DMS53 treated with DMSO at 0.1 percent for 48 hours (cell line): ENCODE results near the gene MAS1.
"Not testable (repeated sequence)": the region's sequence is repeated elsewhere in the genome, so short reads cannot be mapped to it uniquely, and the experiment has no call there.

ENCODE experiments used
- DNase-seq: peaks from one replicate; lab custom pipeline; 2025; ENCODE audit not compliant: unreplicated experiment; lab: John Stamatoyannopoulos, UW

Gene MAS1

DNA sequence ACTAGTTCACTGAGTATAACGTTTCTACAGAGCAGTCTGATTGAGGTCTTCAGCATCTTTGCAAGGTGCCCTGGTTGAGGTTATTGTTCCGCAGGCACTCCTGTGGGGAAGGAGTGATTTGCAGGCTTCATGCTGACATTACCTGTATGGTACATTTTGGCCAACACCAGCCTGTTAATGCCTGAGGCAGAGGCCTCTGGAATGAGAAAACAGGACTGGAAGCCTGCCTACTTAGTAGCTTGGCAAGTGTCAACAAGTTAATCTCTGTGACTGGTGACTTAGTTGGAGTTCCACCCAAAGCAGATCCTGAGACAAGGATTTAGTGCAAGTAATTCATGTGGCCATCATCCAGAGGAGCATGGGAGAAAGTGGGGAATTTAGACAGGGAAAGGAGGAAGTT lies 24.6 kb downstream of the MAS1 start:
- no peak for DNase-seq

DNA sequence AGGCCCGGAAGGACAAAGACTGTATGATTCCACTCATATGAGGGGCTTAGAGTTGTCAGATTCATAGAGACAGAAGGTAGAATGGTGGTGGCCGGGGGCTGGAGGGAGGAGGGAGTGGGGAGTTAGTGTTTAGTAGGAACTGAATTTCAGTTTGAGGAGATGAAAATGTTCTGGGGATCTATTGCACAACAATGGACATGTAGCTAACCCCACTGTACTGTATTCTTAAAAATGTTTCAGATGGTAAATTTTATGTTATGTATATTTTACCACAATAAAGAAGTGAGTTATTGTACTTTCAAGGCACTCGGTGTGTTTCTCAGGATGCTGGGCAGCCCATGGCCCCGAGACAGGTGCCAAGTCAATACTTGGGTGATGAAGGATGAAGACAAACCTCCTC lies 25.4 kb downstream of the MAS1 start:
- DNase-seq = no peak

DNA sequence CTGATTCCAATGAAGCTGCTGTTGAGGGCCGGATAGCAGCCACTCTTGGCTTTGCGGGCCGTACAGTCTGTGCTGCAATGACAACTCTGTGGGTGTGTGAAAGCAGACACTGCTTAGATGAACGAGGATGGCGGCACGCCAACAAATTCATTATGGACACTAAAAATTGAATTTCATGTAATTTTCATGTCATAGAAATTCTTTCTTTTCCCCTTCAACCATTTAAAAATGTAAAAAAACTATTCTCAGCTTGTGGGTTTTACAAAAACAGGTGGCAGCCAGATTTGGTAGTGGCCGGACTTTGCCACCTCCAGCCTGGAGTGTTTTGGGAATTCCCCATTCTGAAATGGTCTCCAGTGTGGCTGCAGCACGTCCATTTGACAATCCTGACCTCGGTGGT lies 26.0 kb downstream of the MAS1 start:
- no peak for DNase-seq

DNA sequence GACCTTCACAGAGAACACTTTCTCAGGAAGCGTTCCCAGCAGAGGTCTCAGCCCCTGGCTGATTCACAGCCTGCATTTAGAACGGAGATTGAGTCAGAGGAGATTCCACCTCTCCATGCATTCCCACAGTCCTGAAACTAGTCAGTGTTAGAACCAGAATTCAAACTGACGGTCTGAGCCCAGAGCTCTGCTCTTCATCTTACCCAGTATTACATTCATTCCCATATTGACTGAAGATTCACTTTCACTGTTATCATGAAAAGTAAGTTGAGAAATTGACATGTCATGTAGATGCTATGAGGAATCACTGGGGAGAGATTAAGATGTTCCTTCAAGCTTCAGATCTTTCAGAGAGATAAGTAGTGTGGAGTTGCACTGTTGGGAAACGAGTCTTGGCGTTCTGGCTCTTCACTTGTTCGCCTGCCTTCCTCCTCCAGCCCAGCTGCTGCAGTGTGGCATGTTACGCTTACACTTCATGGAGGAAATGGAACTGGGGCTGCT lies 28.3 kb downstream of the MAS1 start:
- no peak for DNase-seq

DNA sequence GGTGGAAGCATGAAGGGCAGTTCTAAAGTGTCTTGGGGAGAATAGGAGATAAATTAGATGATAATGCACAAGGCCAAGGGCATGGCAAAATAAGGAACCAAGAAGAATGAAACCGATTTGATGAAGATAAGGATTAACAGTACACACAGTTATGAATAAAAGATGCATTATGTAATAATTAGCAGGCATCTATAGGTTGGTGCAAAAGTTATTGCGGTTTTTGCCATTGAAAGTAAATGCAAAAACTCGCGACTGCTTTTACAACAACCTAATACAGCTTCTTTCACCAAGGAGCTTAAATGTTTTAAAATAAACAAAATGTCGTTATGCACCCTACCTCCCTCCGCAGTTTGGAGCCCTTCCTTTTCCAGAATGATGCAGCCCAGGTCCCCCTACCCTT lies 29.0 kb downstream of the MAS1 start:
- DNase-seq = no peak

DNA sequence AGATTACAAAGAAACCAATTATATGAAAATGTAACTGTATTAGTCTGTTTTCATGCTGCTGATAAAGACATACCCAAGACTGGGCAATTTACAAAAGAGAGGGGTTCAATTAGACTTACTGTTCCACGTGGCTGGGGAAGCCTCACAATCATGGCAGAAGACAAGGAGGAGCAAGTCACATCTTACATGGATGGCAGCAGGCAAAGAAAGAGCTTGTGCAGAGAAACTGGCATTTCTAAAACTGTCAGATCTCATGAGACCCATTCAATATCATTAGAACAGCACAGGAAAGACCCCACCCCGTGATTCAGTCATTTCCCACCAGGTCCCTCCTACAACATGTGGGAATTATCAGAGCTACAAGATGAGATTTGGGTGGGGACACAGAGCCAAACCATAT lies 33.4 kb downstream of the MAS1 start:
- DNase-seq = not testable (repeated sequence)

DNA sequence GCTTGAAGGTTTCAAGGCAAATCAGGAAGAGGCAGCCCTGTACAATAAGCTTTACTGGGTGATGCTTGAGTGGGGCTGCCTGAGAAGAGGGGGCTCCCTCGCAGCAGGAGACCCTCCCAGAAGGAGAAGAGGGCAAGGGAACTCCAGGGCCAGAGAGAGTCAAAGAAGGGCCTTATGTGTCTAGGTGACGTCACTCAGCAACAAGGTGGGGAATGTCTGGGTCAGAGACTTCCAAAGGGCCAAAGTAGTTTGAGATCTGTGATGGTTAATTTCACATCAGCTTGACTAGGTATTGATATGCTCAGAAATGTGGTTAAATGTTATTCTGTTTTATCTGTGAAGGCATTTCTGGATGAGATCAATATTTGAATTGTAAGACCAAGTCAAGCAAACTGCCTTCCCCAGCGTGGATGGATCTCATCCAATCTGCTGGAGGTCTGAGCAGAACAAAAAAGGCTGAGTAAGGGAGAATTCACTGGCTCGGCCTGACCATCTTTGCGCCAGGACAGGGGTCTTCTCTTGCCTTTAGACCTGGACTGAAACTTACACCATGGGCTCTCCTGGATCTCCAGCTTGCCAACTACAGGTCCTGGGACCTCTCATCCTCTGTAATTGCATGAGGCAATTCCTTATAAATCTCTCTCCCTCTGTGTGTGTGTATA lies 35.9 kb downstream of the MAS1 start:
- no peak for DNase-seq

DNA sequence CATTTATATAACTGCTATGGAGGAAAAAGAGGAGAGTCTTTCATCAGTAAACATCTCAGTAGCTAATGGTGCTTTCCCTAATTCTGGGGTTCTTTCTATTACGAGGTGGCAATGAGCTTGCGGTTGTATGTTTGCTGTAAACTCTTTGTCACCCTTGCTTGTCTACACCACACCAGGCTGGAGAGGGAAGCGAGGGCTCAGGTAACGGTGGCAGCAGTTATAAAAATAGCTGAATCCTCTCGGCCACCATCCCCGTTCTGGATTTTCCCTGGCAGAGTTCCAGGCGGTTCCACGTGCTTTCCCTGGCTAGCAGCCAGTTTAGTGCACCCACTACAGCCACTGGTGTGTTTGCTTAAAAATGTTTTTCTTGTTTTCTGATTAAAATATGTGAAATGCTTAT lies 39.0 kb downstream of the MAS1 start:
- DNase-seq = peak; percentile 18

DNA sequence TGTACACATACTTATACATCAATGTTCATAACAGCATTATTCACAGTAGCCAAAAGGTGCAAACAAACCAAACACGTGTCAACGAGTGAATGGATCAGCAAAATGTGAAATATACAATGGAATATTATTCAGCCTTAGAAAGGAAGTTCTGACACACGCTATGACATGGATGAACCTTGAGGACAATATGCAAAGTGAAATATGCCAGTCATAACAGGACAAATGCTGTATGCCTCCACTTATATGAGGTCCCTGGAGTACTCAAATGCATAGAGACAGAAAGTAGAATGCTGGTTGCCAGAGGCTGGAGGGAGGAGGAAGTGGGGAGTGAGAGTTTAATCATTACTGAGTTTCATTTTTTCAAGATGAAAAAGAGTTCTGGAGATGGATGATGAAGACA lies 40.3 kb downstream of the MAS1 start:
- DNase-seq = no peak

DNA sequence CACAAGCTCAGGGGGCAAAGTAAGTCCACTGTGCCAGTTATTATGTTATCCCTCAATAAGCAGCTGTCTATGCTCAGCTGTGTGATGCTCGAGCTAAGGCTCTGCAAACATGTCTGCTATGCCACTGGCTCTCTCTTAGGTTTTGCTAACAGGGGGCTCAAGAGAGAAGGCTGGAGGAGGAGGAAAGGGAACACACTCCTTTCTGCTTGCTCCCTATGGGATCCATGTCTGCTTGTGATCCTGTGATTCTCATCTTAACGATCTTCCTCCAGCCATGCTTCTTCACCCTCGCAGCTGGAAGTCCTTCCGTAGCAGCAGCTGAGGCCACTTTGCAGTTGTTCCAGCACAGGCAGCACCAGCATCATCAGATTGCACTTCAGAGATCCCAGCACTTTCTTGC lies 41.1 kb downstream of the MAS1 start:
- DNase-seq = no peak

DNA sequence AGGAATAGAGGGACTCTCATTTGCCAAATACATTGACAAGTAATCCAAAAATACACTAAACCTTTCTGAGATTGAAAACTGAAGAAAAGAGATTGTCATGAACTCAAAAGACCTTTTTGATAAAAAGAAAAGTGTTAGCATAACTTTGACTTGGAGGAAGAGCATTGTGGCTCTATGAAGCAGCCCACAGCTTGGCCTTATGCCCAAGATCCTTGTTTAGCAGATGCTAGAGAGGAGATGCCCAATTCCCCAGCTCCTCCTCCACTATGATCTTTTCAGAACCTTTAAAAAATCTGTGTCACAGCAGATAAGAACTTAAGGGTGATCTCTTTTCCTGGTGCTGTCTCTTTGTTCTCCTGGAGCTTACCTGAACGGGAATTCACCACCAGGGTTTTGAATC lies 42.3 kb downstream of the MAS1 start:
- DNase-seq = no peak

DNA sequence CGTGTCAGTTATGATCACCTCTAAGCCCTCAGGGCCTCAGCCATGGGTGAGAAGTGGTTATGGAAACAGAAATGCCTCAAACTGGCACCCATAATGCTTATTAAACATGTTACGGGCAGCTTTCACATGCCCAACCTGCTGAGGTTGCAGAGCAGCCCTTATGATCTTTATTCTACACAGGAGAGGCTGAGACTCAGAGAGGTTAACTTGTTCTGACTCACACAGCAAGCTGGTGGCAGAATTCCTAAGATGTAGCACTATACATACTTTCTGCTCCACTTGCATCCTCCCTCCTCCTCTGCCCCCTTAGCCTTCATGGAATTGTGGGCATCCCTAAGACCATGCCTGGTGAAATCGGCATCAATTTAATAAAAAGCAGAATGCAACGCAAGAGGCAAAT lies 43.4 kb downstream of the MAS1 start:
- no peak for DNase-seq

DNA sequence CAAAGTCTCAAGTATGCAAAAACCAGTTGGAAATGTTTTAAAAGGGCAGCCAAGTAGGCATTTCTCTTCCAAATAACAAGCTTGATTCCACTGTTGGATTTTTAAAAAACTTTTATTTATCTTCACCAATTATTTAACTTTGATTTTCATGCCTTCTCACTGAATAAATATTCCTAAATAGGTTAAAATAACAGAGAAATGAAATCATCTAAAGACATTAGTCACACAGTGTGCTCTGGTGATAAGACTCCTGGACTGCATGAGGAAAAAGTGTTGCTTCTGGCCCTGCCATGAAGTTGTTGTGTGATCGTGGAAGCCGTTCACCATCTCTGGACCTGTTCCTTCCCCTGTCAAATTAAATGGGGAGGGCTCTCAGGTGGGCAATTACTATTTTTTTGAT lies 44.3 kb downstream of the MAS1 start:
- no peak for DNase-seq

DNA sequence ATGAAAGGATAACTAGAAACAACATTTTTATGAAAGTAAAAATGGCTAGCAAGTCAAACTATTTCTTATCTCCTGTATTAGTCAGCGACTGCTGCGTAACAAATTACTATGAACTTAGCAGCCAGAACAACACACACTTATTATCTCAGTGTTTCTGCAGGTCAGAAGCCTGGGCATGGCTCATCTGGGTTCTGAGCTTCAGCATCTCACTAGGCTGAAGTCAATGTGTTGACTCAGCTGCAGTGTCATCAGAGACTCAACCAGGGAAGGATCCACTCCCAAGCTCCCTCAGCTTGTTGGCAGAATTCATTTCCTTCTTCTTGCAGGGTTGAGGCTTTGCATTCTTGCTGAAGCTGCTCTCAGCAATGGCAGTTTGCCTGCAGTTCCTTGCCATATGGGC lies 44.8 kb downstream of the MAS1 start:
- DNase-seq = no peak

DNA sequence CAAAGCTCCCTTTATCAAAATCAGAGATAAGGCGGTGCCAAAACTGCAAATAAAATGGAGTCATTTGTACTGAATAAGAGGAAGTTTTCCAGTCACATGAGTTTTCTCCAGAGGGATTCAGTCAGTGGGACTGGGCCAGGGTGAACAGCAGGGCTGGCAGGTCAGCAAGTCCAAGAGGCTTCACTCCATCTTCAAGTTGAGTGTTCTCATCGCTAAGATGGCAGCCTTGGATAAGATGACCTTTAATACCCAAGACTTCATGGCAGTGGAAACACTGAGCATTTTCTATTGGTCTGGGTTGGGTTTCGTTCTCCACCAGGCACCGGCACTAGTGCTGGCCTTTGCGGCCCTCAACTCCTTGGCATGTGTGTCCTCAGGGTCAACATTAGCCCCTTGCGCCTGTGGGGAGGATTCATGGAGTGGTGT lies 48.8 kb downstream of the MAS1 start:
- DNase-seq = no peak
